ENCODE results near the gene FFAR4. TPM values are rescaled to one million over a fixed set of nuclear protein-coding genes. Genes with fewer than 3 reads are reported as not detected.

Gene FFAR4
- total RNA-seq, 1 experiment from 2014 or later = not detected

GRCh38 chr10:93584445-93584844 lies 18.0 kb downstream of the FFAR4 start:
- POLR2A ChIA-PET (ENCODE audit: low non-redundant PET) = no interaction called here
- intact Hi-C loops (cut with micrococcal nuclease; ENCODE audit: unreplicated experiment) = no loop called here
- H3K27me3 ChIP-seq (replicated peaks; ENCODE audit: insufficient read depth, low read depth, low read length, poor library complexity) = no peaks in the 10 kb centered on the region
- no peak overlapping the region for H3K4me3 ChIP-seq (ENCODE audit: low read depth, low read length, poor library complexity, severe bottlenecking)
- TF ChIP-seq CTCF (conservative IDR thresholded peaks at IDR 0.05; ENCODE audit: low read depth, low read length) = no peak
- TF ChIP-seq EZH2 (IDR thresholded peaks at IDR 0.05; ENCODE audit: borderline replicate concordance, low read depth, low read length, poor library complexity, severe bottlenecking) = no peak
- H3K4me1 ChIP-seq (ENCODE audit: insufficient read depth, low read length, poor library complexity, severe bottlenecking) = no peaks in the 10 kb centered on the region
- DNase-seq (ENCODE audit: low spot score) = no peak
- no TSS peak for BruUV-seq (replicated peaks)
- no peaks in the 10 kb centered on the region for H3K9me3 ChIP-seq (ENCODE audit: low read depth, low read length, poor library complexity, severe bottlenecking)
- H3K36me3 ChIP-seq (ENCODE audit: insufficient read depth, low read length, poor library complexity, severe bottlenecking) = no peaks in the 10 kb centered on the region
- no peak overlapping the region for H3K27ac ChIP-seq (ENCODE audit: low read depth, low read length, poor library complexity, severe bottlenecking)
- CTCF ChIA-PET = no interaction called here

DNA sequence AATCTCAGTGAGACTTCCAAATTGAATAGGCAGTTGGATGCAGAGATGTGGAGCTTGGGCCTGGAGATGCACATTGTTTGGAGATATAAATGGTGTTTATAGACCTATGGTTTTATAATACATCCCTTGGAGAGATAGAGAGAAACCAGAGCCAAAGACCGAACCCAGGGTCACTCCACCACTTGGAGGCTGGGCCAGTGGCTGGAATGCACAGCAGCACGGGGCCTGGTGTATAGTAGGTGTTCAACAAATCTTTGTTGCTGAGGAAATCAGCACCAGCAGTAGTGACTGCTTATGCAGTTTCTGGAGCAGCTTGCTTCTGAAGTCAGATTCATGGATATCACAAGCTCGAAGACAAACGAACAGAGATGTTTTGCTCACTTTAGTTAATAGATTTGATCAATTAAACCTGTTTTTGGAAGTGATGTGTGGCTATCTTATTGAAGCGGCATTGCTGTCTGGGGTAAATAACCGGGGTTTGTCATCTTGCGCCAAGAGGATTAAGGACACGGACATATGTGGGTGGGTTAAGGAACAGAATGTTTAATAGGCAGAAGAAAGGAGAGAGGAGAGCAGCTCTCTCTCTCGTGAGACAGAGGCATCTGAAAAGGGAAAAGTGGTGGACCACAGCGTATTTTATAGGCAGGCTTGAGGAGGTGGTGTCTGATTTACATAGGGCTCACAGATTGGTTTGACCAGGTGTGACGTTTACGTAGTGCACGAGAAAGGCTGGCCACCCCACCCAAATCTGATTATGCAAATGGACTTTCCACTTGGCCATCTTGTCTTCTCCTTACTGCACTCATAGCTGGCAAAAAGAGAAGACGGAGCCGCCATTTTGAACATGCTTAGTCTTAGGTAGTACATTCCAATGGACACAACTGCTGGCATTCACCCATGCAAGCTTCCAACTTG lies 23.4 kb downstream of the FFAR4 start:
- H3K4me1 ChIP-seq (ENCODE audit: insufficient read depth, low read length, poor library complexity, severe bottlenecking) = no peaks in the 10 kb centered on the region
- H3K27me3 ChIP-seq (replicated peaks; ENCODE audit: insufficient read depth, low read depth, low read length, poor library complexity) = no peaks in the 10 kb centered on the region
- no peak overlapping the region for H3K4me3 ChIP-seq (ENCODE audit: low read depth, low read length, poor library complexity, severe bottlenecking)
- no peak for TF ChIP-seq EZH2 (IDR thresholded peaks at IDR 0.05; ENCODE audit: borderline replicate concordance, low read depth, low read length, poor library complexity, severe bottlenecking)
- no peak for TF ChIP-seq CTCF (conservative IDR thresholded peaks at IDR 0.05; ENCODE audit: low read depth, low read length)
- intact Hi-C loops (cut with micrococcal nuclease; ENCODE audit: unreplicated experiment) = no loop called here
- no peak overlapping the region for H3K27ac ChIP-seq (ENCODE audit: low read depth, low read length, poor library complexity, severe bottlenecking)
- no peak for DNase-seq (ENCODE audit: low spot score)
- H3K36me3 ChIP-seq (ENCODE audit: insufficient read depth, low read length, poor library complexity, severe bottlenecking) = no peaks in the 10 kb centered on the region
- CTCF ChIA-PET = no interaction called here
- BruUV-seq (replicated peaks) = no TSS peak
- H3K9me3 ChIP-seq (ENCODE audit: low read depth, low read length, poor library complexity, severe bottlenecking) = no peaks in the 10 kb centered on the region
- POLR2A ChIA-PET (ENCODE audit: low non-redundant PET) = no interaction called here

DNA sequence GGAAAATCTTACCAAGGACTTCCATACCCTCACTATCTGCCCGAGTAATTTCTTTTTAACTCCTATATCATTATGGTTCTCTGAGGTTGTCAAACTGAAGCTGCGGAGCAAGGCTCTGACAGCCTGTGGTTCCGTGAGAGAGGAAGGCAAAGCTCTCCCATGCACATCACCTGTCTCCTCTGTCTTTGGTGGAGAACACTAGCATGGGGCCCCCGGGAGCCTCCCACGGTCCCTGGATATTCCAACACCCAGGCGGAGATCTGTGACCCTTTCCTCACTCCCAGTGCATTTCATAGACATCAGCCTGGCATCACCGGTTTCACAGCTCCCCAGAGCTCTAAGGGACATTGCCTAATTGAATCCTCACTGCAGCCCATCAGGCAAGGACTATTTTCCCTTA lies 24.2 kb downstream of the FFAR4 start:
- Histone ChIP-seq H3K27me3 (replicated peaks; ENCODE audit: insufficient read depth, low read depth, low read length, poor library complexity) (no peaks in the 10 kb centered on the region), H3K4me1 (ENCODE audit: insufficient read depth, low read length, poor library complexity, severe bottlenecking) (no peaks in the 10 kb centered on the region), H3K9me3 (ENCODE audit: low read depth, low read length, poor library complexity, severe bottlenecking) (no peaks in the 10 kb centered on the region), H3K4me3 (ENCODE audit: low read depth, low read length, poor library complexity, severe bottlenecking) (no peak overlapping the region), H3K36me3 (ENCODE audit: insufficient read depth, low read length, poor library complexity, severe bottlenecking) (no peaks in the 10 kb centered on the region), H3K27ac (ENCODE audit: low read depth, low read length, poor library complexity, severe bottlenecking) (no peak overlapping the region)
- POLR2A ChIA-PET (ENCODE audit: low non-redundant PET) = no interaction called here
- intact Hi-C loops (cut with micrococcal nuclease; ENCODE audit: unreplicated experiment) = no loop called here
- BruUV-seq (replicated peaks) = no TSS peak
- no peak for TF ChIP-seq EZH2 (IDR thresholded peaks at IDR 0.05; ENCODE audit: borderline replicate concordance, low read depth, low read length, poor library complexity, severe bottlenecking)
- TF ChIP-seq CTCF (conservative IDR thresholded peaks at IDR 0.05; ENCODE audit: low read depth, low read length) = no peak
- DNase-seq (ENCODE audit: low spot score) = no peak
- CTCF ChIA-PET = no interaction called here

Data from A673 (cell line).